NB4 (cell line): Measurements from ENCODE around the gene AKAP7.

Experiments used
- CTCF ChIP-seq: IDR thresholded peaks from one replicate; pipeline ENCODE4 v1.5.1; 2012; ENCODE audit warnings: low read depth, low read length
- MYC ChIP-seq: IDR thresholded peaks from 2 replicates; pipeline ENCODE4 v1.6.1; 2011; ENCODE audit warnings: low read depth, low read length
- POLR2A ChIP-seq: IDR thresholded peaks from 2 replicates; pipeline ENCODE4 v1.6.1; 2011; ENCODE audit warnings: mild to moderate bottlenecking; ENCODE audit not compliant: insufficient read length; ENCODE audit errors: extremely low read depth
- TF ChIP-seq, protein P1 (sequence below): IDR thresholded peaks from 2 replicates; pipeline ENCODE4 v1.6.1; 2011; ENCODE audit warnings: low read depth, low read length

DNA sequence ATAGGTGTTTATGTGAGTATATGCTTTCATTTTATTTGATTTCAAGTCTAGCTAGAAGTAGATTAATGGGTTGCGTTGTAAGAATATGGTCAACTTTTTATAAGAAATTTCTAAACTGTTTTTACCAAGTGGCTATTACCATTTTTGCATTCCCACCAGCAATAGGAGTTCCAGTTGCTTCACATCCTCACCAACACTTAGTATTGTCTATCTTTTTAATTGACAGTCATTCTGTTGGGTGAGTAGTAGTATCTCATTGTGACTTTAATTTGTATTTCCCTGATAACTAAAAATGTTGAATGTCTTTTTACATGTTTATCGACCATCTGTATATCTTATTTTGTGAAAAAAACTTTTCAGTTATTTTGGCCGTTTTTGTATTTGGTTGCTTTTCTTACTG, 135.3 kb downstream of the AKAP7 start:
- no peak for TF ChIP-seq POLR2A
- no peak for TF ChIP-seq CTCF
- TF ChIP-seq MYC, result no peak
- TF ChIP-seq, protein P1, sequence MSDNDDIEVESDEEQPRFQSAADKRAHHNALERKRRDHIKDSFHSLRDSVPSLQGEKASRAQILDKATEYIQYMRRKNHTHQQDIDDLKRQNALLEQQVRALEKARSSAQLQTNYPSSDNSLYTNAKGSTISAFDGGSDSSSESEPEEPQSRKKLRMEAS, result no peak
